Sigmoid colon (tissue), 7 donors: Measurements from ENCODE around the gene ALKBH5. TPM values are rescaled to one million over a fixed set of nuclear protein-coding genes. Genes with fewer than 3 reads are reported as not detected.

Source experiments
- DNase-seq: peaks from one replicate; pipeline ENCODE4 v3.0.0-alpha.2; 2019
- H3K27ac ChIP-seq, 4 donors: fragments of 200-600 bp; sonication (generic); one replicate each; pipeline ENCODE4 v1.5.1; 2016 to 2019; ENCODE audit warnings: mild to moderate bottlenecking in 1 of 4
- H3K27me3 ChIP-seq, 3 donors: fragments of 200-600 bp; sonication (generic); one replicate each; pipeline ENCODE4 v1.5.1; 2019; ENCODE audit warnings: mild to moderate bottlenecking in 1 of 3
- H3K36me3 ChIP-seq, 4 donors: fragments of 200-600 bp; sonication (generic); one replicate each; pipeline ENCODE4 v1.5.1; 2016 to 2019
- H3K4me1 ChIP-seq, 4 donors: fragments of 200-600 bp; sonication (generic); one replicate each; pipeline ENCODE4 v1.5.1; 2017 to 2019
- H3K4me3 ChIP-seq, 4 donors: fragments of 200-600 bp; sonication (generic); one replicate each; pipeline ENCODE4 v1.5.1; 2017 to 2019; ENCODE audit warnings: mild to moderate bottlenecking in 2 of 4, moderate library complexity in 1 of 4
- H3K9me3 ChIP-seq, 4 donors: fragments of 200-600 bp in 3 of 4; sonication (generic) in 3 of 4; one replicate each; pipeline versions ENCODE4 v1.5.1 to v1.6.1; 2013 to 2019
- CTCF ChIP-seq, 4 experiments: fragments of 450-650 bp in 3 of 4; fragments of 200-600 bp in 1 of 4; IDR thresholded peaks; one replicate each; pipeline ENCODE4 v1.5.1; 2016 to 2019; ENCODE audit warnings: antibody characterized with exemption in 4 of 4, mild to moderate bottlenecking in 3 of 4, moderate library complexity in 2 of 4
- EP300 ChIP-seq, 4 donors: sonication (generic); formaldehyde crosslinking; IDR thresholded peaks; one replicate each; pipeline ENCODE4 v1.6.1; 2017; ENCODE audit warnings: antibody characterized with exemption in 4 of 4
- POLR2A ChIP-seq, 2 donors: fragments of 450-650 bp; IDR thresholded peaks; one replicate each; pipeline ENCODE4 v1.6.1; 2016; ENCODE audit warnings: antibody characterized with exemption in 2 of 2, mild to moderate bottlenecking in 2 of 2, moderate library complexity in 2 of 2
- POLR2AphosphoS5 ChIP-seq, 4 donors: sonication (generic); formaldehyde crosslinking; IDR thresholded peaks; one replicate each; pipeline ENCODE4 v1.6.1; 2017; ENCODE audit warnings: antibody characterized with exemption in 4 of 4
- WGBS, 2 donors: extraction: QIAGEN DNeasy Blood & Tissue Kit; methylation state at CpG; one replicate each; pipeline ENCODE4 v1.1.7; 2013; 5-methylcytosine and 5-hydroxymethylcytosine counted together
- intact Hi-C: fragments of 100-400 bp; cut with DNase I; formaldehyde crosslinking; loops from one replicate; pipeline ENCODE4 v1.15.1; 2023
- polyA plus RNA-seq, 3 donors: library from polyadenylated mRNA; stranded (reverse); fragments of 200-250 nt; gene quantifications; one replicate each; pipeline ENCODE4 v1.2.3, GENCODE V29; 2013
- total RNA-seq, 4 donors: library from RNA; depleted of rRNA; stranded (reverse); fragments of >200 nt; gene quantifications; one replicate each; pipeline ENCODE4 v1.1.0, GENCODE V29; 2016
- donor health status: healthy with polysubstance abuse.
- donor health status: Bipolar disorder and iron deficiency.
- donor health status: healthy.

Gene ALKBH5
- total and polyA plus RNA-seq, 7 donors = 36.6 to 109 (median 100) TPM

- intact Hi-C loops = no loop called here
- H3K4me1 ChIP-seq = no peaks in the 10 kb centered on the region
- no peak for DNase-seq
- no peak overlapping the region for H3K27ac ChIP-seq
- H3K4me3 ChIP-seq = no peak overlapping the region
- no peaks in the 10 kb centered on the region for H3K9me3 ChIP-seq
- H3K36me3 ChIP-seq = no peaks in the 10 kb centered on the region
- TF ChIP-seq EP300 (IDR thresholded peaks at IDR 0.05) = no peak
- no peak for TF ChIP-seq CTCF (IDR thresholded peaks at IDR 0.05)
- no peak for TF ChIP-seq POLR2A (IDR thresholded peaks at IDR 0.05)
- no peak for TF ChIP-seq POLR2AphosphoS5 (IDR thresholded peaks at IDR 0.05)
- H3K27me3 ChIP-seq = no peaks in the 10 kb centered on the region
- 76% methylated on average over 3 of the region's 3 CpGs for WGBS, 2 donors
These were observed 10.9 kb upstream of the ALKBH5 start for GRCh38 chr17:18172531-18173278.

- Histone ChIP-seq H3K36me3 (no peaks in the 10 kb centered on the region), H3K27me3 (no peaks in the 10 kb centered on the region), H3K4me3 (no peak overlapping the region), H3K4me1 (no peaks in the 10 kb centered on the region), H3K27ac (no peak overlapping the region), H3K9me3 (no peaks in the 10 kb centered on the region)
- intact Hi-C loops = no loop called here
- TF ChIP-seq POLR2AphosphoS5 (IDR thresholded peaks at IDR 0.05) (no peak), EP300 (IDR thresholded peaks at IDR 0.05) (no peak), CTCF (IDR thresholded peaks at IDR 0.05) (no peak), POLR2A (IDR thresholded peaks at IDR 0.05) (no peak)
- WGBS, 2 donors = 96 to 98% methylated on average over 14 of the region's 14 CpGs
- no peak for DNase-seq
These were observed 9.9 kb upstream of the ALKBH5 start for GRCh38 chr17:18173740-18174139.

GRCh38 chr17:18176176-18176575, 7.5 kb upstream of the ALKBH5 start:
- H3K9me3 ChIP-seq = no peaks in the 10 kb centered on the region
- no peak for DNase-seq
- no peak overlapping the region for H3K4me3 ChIP-seq
- H3K27ac ChIP-seq = no peak overlapping the region
- intact Hi-C loops = no loop called here
- TF ChIP-seq CTCF (IDR thresholded peaks at IDR 0.05) (no peak), EP300 (IDR thresholded peaks at IDR 0.05) (no peak), POLR2AphosphoS5 (IDR thresholded peaks at IDR 0.05) (no peak), POLR2A (IDR thresholded peaks at IDR 0.05) (no peak)
- H3K36me3 ChIP-seq = no peaks in the 10 kb centered on the region
- 68 to 87% methylated on average over 7 of the region's 7 CpGs for WGBS, 2 donors
- peaks cover 0 to 2% (median 0%) of the 10 kb centered on the region in 4 donors for H3K4me1 ChIP-seq
- no peaks in the 10 kb centered on the region for H3K27me3 ChIP-seq

- intact Hi-C loops = no loop called here
- Histone ChIP-seq H3K27ac (no peak overlapping the region), H3K27me3 (no peaks in the 10 kb centered on the region), H3K36me3 (no peaks in the 10 kb centered on the region), H3K4me3 (no peak overlapping the region), H3K4me1 (peaks cover 0 to 12% (median 8%) of the 10 kb centered on the region in 4 donors), H3K9me3 (no peaks in the 10 kb centered on the region)
- DNase-seq = no peak
- no peak for TF ChIP-seq POLR2AphosphoS5 (IDR thresholded peaks at IDR 0.05)
- TF ChIP-seq CTCF (IDR thresholded peaks at IDR 0.05) = no peak
- no peak for TF ChIP-seq POLR2A (IDR thresholded peaks at IDR 0.05)
- TF ChIP-seq EP300 (IDR thresholded peaks at IDR 0.05) = no peak
These were observed 6.5 kb upstream of the ALKBH5 start for GRCh38 chr17:18177133-18177532.

- TF ChIP-seq POLR2AphosphoS5 (IDR thresholded peaks at IDR 0.05) = no peak
- TF ChIP-seq POLR2A (IDR thresholded peaks at IDR 0.05) = no peak
- no peak for TF ChIP-seq EP300 (IDR thresholded peaks at IDR 0.05)
- TF ChIP-seq CTCF (IDR thresholded peaks at IDR 0.05) = no peak
- intact Hi-C loops = no loop called here
- 95% methylated on average over 8 of the region's 8 CpGs for WGBS, 2 donors
These were observed 5.9 kb upstream of the ALKBH5 start for GRCh38 chr17:18177722-18178121.

More at GRCh38 chr17:18177722-18178121, 5.9 kb upstream of the ALKBH5 start:
- Histone ChIP-seq H3K4me3 (no peak overlapping the region), H3K4me1 (peaks cover 0 to 16% (median 13%) of the 10 kb centered on the region in 4 donors), H3K27me3 (no peaks in the 10 kb centered on the region), H3K9me3 (no peaks in the 10 kb centered on the region), H3K27ac (no peak overlapping the region), H3K36me3 (no peaks in the 10 kb centered on the region)
- no peak for DNase-seq
